Neutrophil (primary cell): ENCODE measurements around the gene KIF13A.

Source experiments
- H3K27ac ChIP-seq: fragments of 200-600 bp; sonication (generic); 2 replicates; pipeline ENCODE4 v1.5.1; 2016; ENCODE audit warnings: mild to moderate bottlenecking, moderate library complexity
- H3K27me3 ChIP-seq: fragments of 200-600 bp; sonication (generic); 2 replicates; pipeline ENCODE4 v1.6.0; 2016; ENCODE audit warnings: mild to moderate bottlenecking
- H3K36me3 ChIP-seq: fragments of 200-600 bp; sonication (generic); 2 replicates; pipeline ENCODE4 v1.5.1; 2017
- H3K4me1 ChIP-seq, 2 experiments: fragments of 200-600 bp in 1 of 2; sonication (generic) in 1 of 2; 1 replicate in 1 of 2; 2 replicates in 1 of 2; pipeline versions ENCODE4 v1.5.1 to v1.6.1; 2013 to 2016; ENCODE audit warnings: low read depth in 1 of 2, low read length in 1 of 2, mild to moderate bottlenecking in 1 of 2, moderate library complexity in 1 of 2; ENCODE audit not compliant: control insufficient read depth in 1 of 2, insufficient read depth in 1 of 2
- H3K4me3 ChIP-seq, 2 experiments: fragments of 200-600 bp in 1 of 2; sonication (generic) in 1 of 2; 1 replicate in 1 of 2; 2 replicates in 1 of 2; pipeline ENCODE4 v1.5.1; 2013 to 2016; ENCODE audit warnings: low read depth in 1 of 2, low read length in 1 of 2, mild to moderate bottlenecking in 1 of 2, moderate library complexity in 1 of 2
- H3K9me3 ChIP-seq: fragments of 200-600 bp; sonication (generic); 2 replicates; pipeline ENCODE4 v1.5.1; 2016
- CTCF ChIP-seq: fragments of 200-600 bp; sonication (generic); IDR thresholded peaks from 2 replicates; pipeline ENCODE4 v1.5.1; 2016; ENCODE audit warnings: antibody characterized with exemption

The KIF13A gene

GRCh38 chr6:17877895-17878440 lies 109.5 kb downstream of the KIF13A start:
- H3K36me3 ChIP-seq: peaks cover 2% of the 10 kb centered on the region
- TF ChIP-seq CTCF: no peak
- no peaks in the 10 kb centered on the region for H3K9me3 ChIP-seq
- H3K4me3 ChIP-seq: no peak overlapping the region
- no peaks in the 10 kb centered on the region for H3K27me3 ChIP-seq
- H3K27ac ChIP-seq: no peak overlapping the region
- H3K4me1 ChIP-seq: peaks cover 23 to 25% of the 10 kb centered on the region in 2 experiments

GRCh38 chr6:17877196-17877894 lies 110.1 kb downstream of the KIF13A start:
- H3K36me3 ChIP-seq: peaks cover 9% of the 10 kb centered on the region
- no peak for TF ChIP-seq CTCF
- H3K27me3 ChIP-seq: no peaks in the 10 kb centered on the region
- no peaks in the 10 kb centered on the region for H3K9me3 ChIP-seq
- H3K27ac ChIP-seq: no peak overlapping the region
- H3K4me3 ChIP-seq: no peak overlapping the region
- H3K4me1 ChIP-seq: peaks cover 18 to 19% of the 10 kb centered on the region in 2 experiments

GRCh38 chr6:17874753-17875152 lies 112.7 kb downstream of the KIF13A start:
- Histone ChIP-seq H3K9me3 (no peaks in the 10 kb centered on the region), H3K4me1 (peaks cover 3 to 5% of the 10 kb centered on the region in 2 experiments), H3K27ac (no peak overlapping the region), H3K4me3 (no peak overlapping the region), H3K27me3 (no peaks in the 10 kb centered on the region), H3K36me3 (peaks cover 19% of the 10 kb centered on the region)
- no peak for TF ChIP-seq CTCF

GRCh38 chr6:17872908-17873307 lies 114.5 kb downstream of the KIF13A start:
- no peaks in the 10 kb centered on the region for H3K27me3 ChIP-seq
- no peak overlapping the region for H3K27ac ChIP-seq
- no peak for TF ChIP-seq CTCF
- peaks cover 19% of the 10 kb centered on the region for H3K36me3 ChIP-seq
- H3K4me1 ChIP-seq: peaks cover 10 to 12% of the 10 kb centered on the region in 2 experiments
- no peak overlapping the region for H3K4me3 ChIP-seq
- H3K9me3 ChIP-seq: no peaks in the 10 kb centered on the region

- Histone ChIP-seq H3K27ac (no peak overlapping the region), H3K27me3 (no peaks in the 10 kb centered on the region), H3K36me3 (peaks cover 19% of the 10 kb centered on the region), H3K9me3 (no peaks in the 10 kb centered on the region), H3K4me3 (no peak overlapping the region), H3K4me1 (peaks cover 10 to 12% of the 10 kb centered on the region in 2 experiments)
- TF ChIP-seq CTCF: no peak
Observed at GRCh38 chr6:17871836-17872235, 115.6 kb downstream of the KIF13A start.
